Stomach (tissue), 4 donors: ENCODE results near the gene MARCHF3.

ENCODE experiments used
- EP300 ChIP-seq: sonication (generic); formaldehyde crosslinking; IDR thresholded peaks from one replicate; pipeline ENCODE4 v1.6.1; 2017; ENCODE audit warnings: antibody characterized with exemption
- POLR2A ChIP-seq, 4 donors: fragments of 450-650 bp; IDR thresholded peaks; one replicate each; pipeline ENCODE4 v1.6.1; 2016; ENCODE audit warnings: antibody characterized with exemption in 4 of 4, control low read depth in 2 of 4, mild to moderate bottlenecking in 1 of 4, moderate library complexity in 1 of 4
- POLR2AphosphoS5 ChIP-seq, 3 donors: sonication (generic); formaldehyde crosslinking; IDR thresholded peaks; one replicate each; pipeline ENCODE4 v1.6.1; 2016; ENCODE audit warnings: antibody characterized with exemption in 3 of 3
- TF ChIP-seq, protein P1 (sequence below), 7 experiments: fragments of 450-650 bp in 4 of 7; fragments of 200-600 bp in 3 of 7; sonication (generic) in 3 of 7; IDR thresholded peaks; one replicate each; pipeline ENCODE4 v1.5.1; 2016 to 2019; ENCODE audit warnings: antibody characterized with exemption in 7 of 7, control low read depth in 2 of 7, mild to moderate bottlenecking in 1 of 7

DNA sequence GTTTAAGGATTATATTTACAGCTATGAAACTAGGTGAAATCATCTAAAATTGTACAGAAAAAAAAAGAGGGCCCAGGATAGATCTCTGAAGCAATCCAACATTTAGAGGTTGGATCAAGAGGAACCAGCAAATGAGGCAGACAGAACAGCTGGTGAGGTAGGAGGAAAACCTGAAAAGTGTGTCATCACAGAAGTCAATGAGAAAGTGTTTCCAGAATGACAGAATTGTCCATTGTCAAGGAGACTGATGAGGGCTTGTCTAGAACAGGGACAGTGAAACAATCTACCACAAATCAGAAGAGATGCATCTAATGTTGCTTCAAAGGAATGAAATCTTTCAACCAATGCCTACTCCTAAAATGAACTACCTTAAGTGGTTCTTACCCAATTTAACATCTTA, 36.4 kb upstream of the MARCHF3 start:
- TF ChIP-seq EP300 (no peak), POLR2A (IDR thresholded peaks at IDR 0.05) (no peak), POLR2AphosphoS5 (IDR thresholded peaks at IDR 0.05) (no peak)
- TF ChIP-seq, protein P1, sequence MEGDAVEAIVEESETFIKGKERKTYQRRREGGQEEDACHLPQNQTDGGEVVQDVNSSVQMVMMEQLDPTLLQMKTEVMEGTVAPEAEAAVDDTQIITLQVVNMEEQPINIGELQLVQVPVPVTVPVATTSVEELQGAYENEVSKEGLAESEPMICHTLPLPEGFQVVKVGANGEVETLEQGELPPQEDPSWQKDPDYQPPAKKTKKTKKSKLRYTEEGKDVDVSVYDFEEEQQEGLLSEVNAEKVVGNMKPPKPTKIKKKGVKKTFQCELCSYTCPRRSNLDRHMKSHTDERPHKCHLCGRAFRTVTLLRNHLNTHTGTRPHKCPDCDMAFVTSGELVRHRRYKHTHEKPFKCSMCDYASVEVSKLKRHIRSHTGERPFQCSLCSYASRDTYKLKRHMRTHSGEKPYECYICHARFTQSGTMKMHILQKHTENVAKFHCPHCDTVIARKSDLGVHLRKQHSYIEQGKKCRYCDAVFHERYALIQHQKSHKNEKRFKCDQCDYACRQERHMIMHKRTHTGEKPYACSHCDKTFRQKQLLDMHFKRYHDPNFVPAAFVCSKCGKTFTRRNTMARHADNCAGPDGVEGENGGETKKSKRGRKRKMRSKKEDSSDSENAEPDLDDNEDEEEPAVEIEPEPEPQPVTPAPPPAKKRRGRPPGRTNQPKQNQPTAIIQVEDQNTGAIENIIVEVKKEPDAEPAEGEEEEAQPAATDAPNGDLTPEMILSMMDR (IDR thresholded peaks at IDR 0.05): no peak
